SK-N-SH (cell line): ENCODE data around the gene PRSS48. TPM values are rescaled to one million over a fixed set of nuclear protein-coding genes. Genes with fewer than 3 reads are reported as not detected.

Experiments used
- CTCF ChIA-PET: fragments of 300-600, 350-600 bp; formaldehyde crosslinking; extraction: SDS; loops from one replicate; lab custom pipeline; 2021; lab: Yijun Ruan, JAX
- POLR2A ChIA-PET: fragments of 350-600 bp; sonication (Branson Sonifier 250); formaldehyde crosslinking; extraction: SDS; loops from one replicate; lab custom pipeline; 2020; ENCODE audit warnings: antibody characterized with exemption, inconsistent platforms; lab: Yijun Ruan, JAX
- DNase-seq: peaks from one replicate; pipeline ENCODE4 v3.0.0; 2012
- H2AFZ ChIP-seq: fragments of 200-600 bp; sonication (generic); 2 replicates; pipeline ENCODE4 v1.8.1; 2016; ENCODE audit warnings: antibody characterized with exemption, mild to moderate bottlenecking, low read depth
- H3F3A ChIP-seq: fragments of 200-600 bp; sonication (generic); replicated peaks from 2 replicates; pipeline ENCODE3; 2016; ENCODE audit warnings: antibody characterized with exemption, mild to moderate bottlenecking; ENCODE audit not compliant: insufficient read depth
- H3K27ac ChIP-seq, 2 experiments: fragments of 200-500 bp in 1 of 2; fragments of 200-600 bp in 1 of 2; sonication (Bioruptor generic) in 1 of 2; sonication (generic), shearing (Covaris generic) in 1 of 2; 2 replicates each; pipeline versions ENCODE4 v1.5.1 to v1.6.1; 2014 to 2016; ENCODE audit warnings: low read depth in 2 of 2, inconsistent platforms in 1 of 2, low read length in 1 of 2, mild to moderate bottlenecking in 1 of 2, mixed read lengths in 1 of 2
- H3K27me3 ChIP-seq: fragments of 200-600 bp; sonication (generic), shearing (Covaris generic); 2 replicates; pipeline ENCODE4 v1.6.1; 2016; ENCODE audit warnings: mixed run types; ENCODE audit not compliant: insufficient read depth
- H3K36me3 ChIP-seq, 2 experiments: fragments of 200-500 bp in 1 of 2; fragments of 200-600 bp in 1 of 2; sonication (Bioruptor generic) in 1 of 2; sonication (generic) in 1 of 2; replicated peaks in 1 of 2; 2 replicates each; pipeline versions ENCODE3 to v1.5.1; 2014 to 2016; ENCODE audit warnings: low read length in 1 of 2, mild to moderate bottlenecking in 1 of 2; ENCODE audit not compliant: insufficient read depth in 2 of 2, control insufficient read depth in 1 of 2
- H3K4me1 ChIP-seq, 2 experiments: fragments of 200-500 bp in 1 of 2; fragments of 200-600 bp in 1 of 2; sonication (Bioruptor generic) in 1 of 2; sonication (generic), shearing (Covaris generic) in 1 of 2; 2 replicates each; pipeline versions ENCODE4 v1.5.1 to v1.6.1; 2014 to 2016; ENCODE audit warnings: low read depth in 1 of 2, low read length in 1 of 2, mixed run types in 1 of 2; ENCODE audit not compliant: insufficient read depth in 2 of 2, control insufficient read depth in 1 of 2
- H3K4me2 ChIP-seq: fragments of 200-600 bp; sonication (generic), shearing (Covaris generic); 2 replicates; pipeline ENCODE4 v1.6.1; 2017; ENCODE audit warnings: mixed run types
- H3K4me3 ChIP-seq, 2 experiments: fragments of 200-500 bp in 1 of 2; fragments of 200-600 bp in 1 of 2; sonication (Bioruptor generic) in 1 of 2; sonication (generic), shearing (Covaris generic) in 1 of 2; 2 replicates each; pipeline versions ENCODE4 v1.5.1 to v1.8.1; 2014 to 2016; ENCODE audit warnings: low read depth in 2 of 2, inconsistent platforms in 1 of 2, low read length in 1 of 2, mild to moderate bottlenecking in 1 of 2, mixed read lengths in 1 of 2, moderate library complexity in 1 of 2
- H3K79me2 ChIP-seq: fragments of 200-600 bp; sonication (generic); 2 replicates; pipeline ENCODE4 v1.8.1; 2017; ENCODE audit warnings: mild to moderate bottlenecking; ENCODE audit not compliant: insufficient read depth
- H3K9ac ChIP-seq: fragments of 200-600 bp; sonication (generic); 2 replicates; pipeline ENCODE4 v1.6.1; 2017; ENCODE audit warnings: mixed run types
- H3K9me2 ChIP-seq: fragments of 200-600 bp; sonication (generic); 2 replicates; pipeline ENCODE4 v1.6.1; 2017; ENCODE audit warnings: mixed run types
- H3K9me3 ChIP-seq: fragments of 200-600 bp; sonication (generic); 2 replicates; pipeline ENCODE4 v1.6.1; 2017; ENCODE audit warnings: mixed run types, mild to moderate bottlenecking, moderate library complexity
- H4K20me1 ChIP-seq: fragments of 200-600 bp; sonication (generic); 2 replicates; pipeline ENCODE4 v1.6.1; 2017; ENCODE audit warnings: mild to moderate bottlenecking, mixed run types; ENCODE audit not compliant: insufficient read depth
- CTCF ChIP-seq: fragments of 200-600 bp; sonication (generic); IDR thresholded peaks from 2 replicates; pipeline ENCODE4 v1.6.1; 2017; ENCODE audit warnings: antibody characterized with exemption, mild to moderate bottlenecking, moderate library complexity
- ELF1 ChIP-seq: IDR thresholded peaks from 2 replicates; pipeline ENCODE4 v1.4.0; 2012
- EP300 ChIP-seq, 2 experiments: IDR thresholded peaks; 2 replicates each; pipeline versions ENCODE4 v1.4.0 to v1.6.1; 2012; ENCODE audit warnings: borderline replicate concordance in 1 of 2, low read depth in 1 of 2, low read length in 1 of 2
- IRF3 ChIP-seq: fragments of 150-350 bp; IDR thresholded peaks from 2 replicates; pipeline ENCODE4 v1.6.1; 2016; ENCODE audit warnings: mild to moderate bottlenecking, low read depth, low read length
- NRF1 ChIP-seq: IDR thresholded peaks from 2 replicates; pipeline ENCODE4 v1.6.1; 2012; ENCODE audit warnings: low read depth, mild to moderate bottlenecking, low read length
- PBX3 ChIP-seq: IDR thresholded peaks from 2 replicates; pipeline ENCODE4; 2012
- RAD21 ChIP-seq: IDR thresholded peaks from 2 replicates; pipeline ENCODE4 v1.6.1; 2012; ENCODE audit warnings: mild to moderate bottlenecking, low read length
- SMC3 ChIP-seq: IDR thresholded peaks from 2 replicates; pipeline ENCODE4 v1.6.1; 2012; ENCODE audit warnings: low read depth, low read length, improper control_type of control experiment
- WGBS: methylation state at CpG from one replicate; pipeline ENCODE4 v1.1.6; 2017; ENCODE audit warnings: low lambda C conversion rate; 5-methylcytosine and 5-hydroxymethylcytosine counted together
- polyA plus RNA-seq, 3 experiments: library from polyadenylated mRNA; depleted of rRNA; stranded (reverse); fragments of >200 nt; gene quantifications; 2 replicates each; pipeline ENCODE4 v1.2.3, GENCODE V29; 2012

The PRSS48 gene
- polyA plus RNA-seq, 1 of the 3 experiments (the other 2 are of a cell fraction): not detected

- Histone ChIP-seq H2AFZ (no peak overlapping the region), H3K9me2 (no peaks in the 10 kb centered on the region), H3K36me3 (no peaks in the 10 kb centered on the region), H3K9ac (no peak overlapping the region), H3K4me2 (no peak overlapping the region), H3K9me3 (no peaks in the 10 kb centered on the region), H3K27me3 (no peaks in the 10 kb centered on the region), H4K20me1 (no peaks in the 10 kb centered on the region), H3K79me2 (peaks cover 17% of the 10 kb centered on the region), H3F3A (no peaks in the 10 kb centered on the region), H3K4me1 (peaks cover 0 to 7% of the 10 kb centered on the region in 2 experiments; a peak in 1 of 4 replicates), H3K4me3 (no peak overlapping the region), H3K27ac (no peak overlapping the region)
- TF ChIP-seq CTCF: no peak
- TF ChIP-seq RAD21: no peak
- TF ChIP-seq EP300 (IDR thresholded peaks at IDR 0.05; ENCODE audit: borderline replicate concordance in 1 of 2, low read depth in 1 of 2, low read length in 1 of 2): no peak
- no peak for TF ChIP-seq SMC3
- no peak for TF ChIP-seq ELF1
- TF ChIP-seq NRF1: no peak
- CTCF ChIA-PET: no interaction called here
- no peak for DNase-seq
- WGBS: 94% methylated on average over 1 of the region's 1 CpG
- POLR2A ChIA-PET: no interaction called here
Measured at GRCh38 chr4:151259752-151260151, 17.2 kb upstream of the PRSS48 start.

- no peak overlapping the region for H2AFZ ChIP-seq
- peaks cover 20% of the 10 kb centered on the region for H3K79me2 ChIP-seq
- no peaks in the 10 kb centered on the region for H3F3A ChIP-seq
- H3K4me1 ChIP-seq: peaks cover 0 to 7% of the 10 kb centered on the region in 2 experiments; a peak in 1 of 4 replicates
- POLR2A ChIA-PET: no interaction called here
- TF ChIP-seq IRF3 (no peak), RAD21 (no peak), PBX3 (peak; percentile 27; the same call in 1 of the 2 replicates)
- TF ChIP-seq, all 33 proteins: peak for 1
- no peaks in the 10 kb centered on the region for H3K27me3 ChIP-seq
- no peaks in the 10 kb centered on the region for H4K20me1 ChIP-seq
- no peak overlapping the region for H3K9ac ChIP-seq
- H3K9me3 ChIP-seq: no peaks in the 10 kb centered on the region
- CTCF ChIA-PET: no interaction called here
- H3K9me2 ChIP-seq: no peaks in the 10 kb centered on the region
- no peak for DNase-seq
- H3K4me2 ChIP-seq: no peak overlapping the region
- no peak overlapping the region for H3K27ac ChIP-seq
- H3K36me3 ChIP-seq: no peaks in the 10 kb centered on the region
- 79% methylated on average over 2 of the region's 2 CpGs for WGBS
- no peak overlapping the region for H3K4me3 ChIP-seq
Measured at GRCh38 chr4:151260526-151260925, 16.4 kb upstream of the PRSS48 start.
